Measurements from ENCODE around the gene TRAPPC5. TPM values are rescaled to one million over a fixed set of nuclear protein-coding genes. Genes with fewer than 3 reads are reported as not detected.

The TRAPPC5 gene
- total RNA-seq, 2 experiments from 2014 or later, result 41.3 to 43.4 TPM

DNA sequence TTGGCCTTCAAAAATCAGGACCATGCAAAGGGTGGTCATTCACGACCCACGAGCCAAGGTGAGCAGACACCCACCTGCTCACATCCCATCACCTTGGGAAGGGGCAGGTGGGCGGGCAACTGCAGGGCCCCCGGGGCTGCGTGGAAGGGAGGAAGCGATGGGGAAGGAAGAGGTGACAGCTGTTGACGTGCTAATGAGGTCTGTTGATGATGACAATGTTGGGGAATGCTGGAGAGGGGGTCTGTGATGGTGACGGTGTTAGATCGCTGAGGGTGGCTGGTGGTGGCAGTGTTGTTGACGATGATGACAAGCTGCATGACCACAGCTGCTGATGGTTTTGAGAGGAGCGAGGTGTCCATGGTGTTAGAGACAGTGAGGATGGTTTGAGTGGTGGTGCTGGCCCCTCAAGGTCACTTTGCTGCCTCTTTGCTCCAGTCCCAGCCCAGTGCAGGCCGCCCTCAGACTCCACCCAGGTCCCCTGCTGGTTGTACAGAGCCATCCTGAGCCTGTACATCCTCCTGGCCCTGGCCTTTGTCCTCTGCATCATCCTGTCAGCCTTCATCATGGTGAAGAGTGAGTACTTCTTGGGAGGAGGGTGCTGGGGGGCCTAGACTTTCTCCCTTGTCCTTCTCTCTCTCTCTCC is 2.8 kb upstream of the TRAPPC5 start:
- no peak overlapping the region for H3K4me3 Mint-ChIP-seq
- Histone ChIP-seq H3K36me3 (ENCODE audit: insufficient read depth, low read length) (peaks cover 4% of the 10 kb centered on the region), H3K27me3 (ENCODE audit: control insufficient read depth in 1 of 2, insufficient read depth in 2 of 2, low read length in 2 of 2) (peaks cover 12 to 15% of the 10 kb centered on the region in 2 experiments), H3K4me1 (ENCODE audit: insufficient read depth, low read length) (peaks cover 63% of the 10 kb centered on the region), H3K27ac (ENCODE audit: low read depth in 1 of 2, low read length in 2 of 2) (no peak overlapping the region), H3K9me3 (ENCODE audit: control insufficient read depth in 1 of 2, insufficient read depth in 1 of 2, low read length in 2 of 2) (no peaks in the 10 kb centered on the region), H3K4me3 (ENCODE audit: low read length) (no peak overlapping the region)
- intact Hi-C loops (cut with DNase I, micrococcal nuclease), result no loop called here
- peaks cover 51% of the 10 kb centered on the region for H3K27me3 Mint-ChIP-seq
- H3K9me3 Mint-ChIP-seq, result no peaks in the 10 kb centered on the region
- CTCF ChIA-PET, result interaction anchor here (0.9 to 1.5 kb wide), 2 partner anchors 25 to 121 kb away, joined by 4 read pairs; no protein-coding TSS in a partner anchor
- TF ChIP-seq, protein P1, sequence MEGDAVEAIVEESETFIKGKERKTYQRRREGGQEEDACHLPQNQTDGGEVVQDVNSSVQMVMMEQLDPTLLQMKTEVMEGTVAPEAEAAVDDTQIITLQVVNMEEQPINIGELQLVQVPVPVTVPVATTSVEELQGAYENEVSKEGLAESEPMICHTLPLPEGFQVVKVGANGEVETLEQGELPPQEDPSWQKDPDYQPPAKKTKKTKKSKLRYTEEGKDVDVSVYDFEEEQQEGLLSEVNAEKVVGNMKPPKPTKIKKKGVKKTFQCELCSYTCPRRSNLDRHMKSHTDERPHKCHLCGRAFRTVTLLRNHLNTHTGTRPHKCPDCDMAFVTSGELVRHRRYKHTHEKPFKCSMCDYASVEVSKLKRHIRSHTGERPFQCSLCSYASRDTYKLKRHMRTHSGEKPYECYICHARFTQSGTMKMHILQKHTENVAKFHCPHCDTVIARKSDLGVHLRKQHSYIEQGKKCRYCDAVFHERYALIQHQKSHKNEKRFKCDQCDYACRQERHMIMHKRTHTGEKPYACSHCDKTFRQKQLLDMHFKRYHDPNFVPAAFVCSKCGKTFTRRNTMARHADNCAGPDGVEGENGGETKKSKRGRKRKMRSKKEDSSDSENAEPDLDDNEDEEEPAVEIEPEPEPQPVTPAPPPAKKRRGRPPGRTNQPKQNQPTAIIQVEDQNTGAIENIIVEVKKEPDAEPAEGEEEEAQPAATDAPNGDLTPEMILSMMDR (IDR thresholded peaks at IDR 0.05), result no peak
- ATAC-seq (ENCODE audit: poor library complexity) (no peak), DNase-seq (peak in 1 of 14 experiments; percentile 38)
- peaks cover 15% of the 10 kb centered on the region for H3K36me3 Mint-ChIP-seq (ENCODE audit: low read depth)
- POLR2A ChIA-PET, result no interaction called here
- H3K27ac Mint-ChIP-seq, result no peak overlapping the region
- H3K4me1 Mint-ChIP-seq (ENCODE audit: low read depth), result peaks cover 54% of the 10 kb centered on the region

DNA sequence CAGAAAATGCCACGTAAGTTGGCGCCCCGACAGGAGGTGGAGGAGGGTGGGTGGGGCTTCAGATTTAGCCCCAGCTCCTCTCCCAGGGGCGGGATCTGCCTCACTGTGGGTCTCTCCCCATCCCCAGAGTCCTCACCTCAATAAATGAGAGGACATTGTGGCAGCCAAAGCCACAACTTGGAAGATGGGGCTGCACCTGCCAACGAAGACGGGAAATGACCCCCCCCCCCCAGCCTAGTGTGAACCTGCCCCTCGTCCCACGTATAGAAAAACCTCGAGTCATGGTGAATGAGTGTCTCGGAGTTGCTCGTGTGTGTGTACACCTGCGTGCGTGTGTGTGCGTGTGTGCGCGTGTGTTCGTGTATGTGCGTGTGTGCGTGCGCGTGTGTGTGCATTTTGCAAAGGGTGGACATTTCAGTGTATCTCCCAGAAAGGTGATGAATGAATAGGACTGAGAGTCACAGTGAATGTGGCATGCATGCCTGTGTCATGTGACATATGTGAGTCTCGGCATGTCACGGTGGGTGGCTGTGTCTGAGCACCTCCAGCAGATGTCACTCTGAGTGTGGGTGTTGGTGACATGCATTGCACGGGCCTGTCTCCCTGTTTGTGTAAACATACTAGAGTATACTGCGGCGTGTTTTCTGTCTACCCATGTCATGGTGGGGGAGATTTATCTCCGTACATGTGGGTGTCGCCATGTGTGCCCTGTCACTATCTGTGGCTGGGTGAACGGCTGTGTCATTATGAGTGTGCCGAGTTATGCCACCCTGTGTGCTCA is 1.5 kb upstream of the TRAPPC5 start:
- POLR2A ChIA-PET, result no interaction called here
- H3K36me3 ChIP-seq (ENCODE audit: insufficient read depth, low read length), result peaks cover 16% of the 10 kb centered on the region
- intact Hi-C loops (cut with DNase I, micrococcal nuclease), result loop anchor here (1.0 kb wide), 1 partner anchor 120 kb away; no protein-coding TSS in a partner anchor
- H3K4me3 ChIP-seq (ENCODE audit: low read length), result no peak overlapping the region
- peak; percentile 52 to 90 (median 68) for DNase-seq
- Mint-ChIP-seq H3K27me3 (peaks cover 37% of the 10 kb centered on the region), H3K36me3 (ENCODE audit: low read depth) (peaks cover 16% of the 10 kb centered on the region), H3K4me1 (ENCODE audit: low read depth) (peaks cover 51% of the 10 kb centered on the region), H3K4me3 (peak overlapping the region; percentile 90), H3K27ac (peak overlapping the region; percentile 78), H3K9me3 (no peaks in the 10 kb centered on the region)
- ATAC-seq (ENCODE audit: poor library complexity), result peak; percentile 79
- no peak overlapping the region for H3K27ac ChIP-seq (ENCODE audit: low read depth in 1 of 2, low read length in 2 of 2)
- TF ChIP-seq, protein P1 (IDR thresholded peaks at IDR 0.05), result peak; percentile 67
- H3K4me1 ChIP-seq (ENCODE audit: insufficient read depth, low read length), result peaks cover 62% of the 10 kb centered on the region
- no peaks in the 10 kb centered on the region for H3K9me3 ChIP-seq (ENCODE audit: control insufficient read depth in 1 of 2, insufficient read depth in 1 of 2, low read length in 2 of 2)
- CTCF ChIA-PET, result interaction anchor here (0.8 to 0.9 kb wide), 2 partner anchors 111 to 120 kb away, joined by 4 read pairs; no protein-coding TSS in a partner anchor
- H3K27me3 ChIP-seq (ENCODE audit: control insufficient read depth in 1 of 2, insufficient read depth in 2 of 2, low read length in 2 of 2), result peaks cover 12 to 14% of the 10 kb centered on the region in 2 experiments

DNA sequence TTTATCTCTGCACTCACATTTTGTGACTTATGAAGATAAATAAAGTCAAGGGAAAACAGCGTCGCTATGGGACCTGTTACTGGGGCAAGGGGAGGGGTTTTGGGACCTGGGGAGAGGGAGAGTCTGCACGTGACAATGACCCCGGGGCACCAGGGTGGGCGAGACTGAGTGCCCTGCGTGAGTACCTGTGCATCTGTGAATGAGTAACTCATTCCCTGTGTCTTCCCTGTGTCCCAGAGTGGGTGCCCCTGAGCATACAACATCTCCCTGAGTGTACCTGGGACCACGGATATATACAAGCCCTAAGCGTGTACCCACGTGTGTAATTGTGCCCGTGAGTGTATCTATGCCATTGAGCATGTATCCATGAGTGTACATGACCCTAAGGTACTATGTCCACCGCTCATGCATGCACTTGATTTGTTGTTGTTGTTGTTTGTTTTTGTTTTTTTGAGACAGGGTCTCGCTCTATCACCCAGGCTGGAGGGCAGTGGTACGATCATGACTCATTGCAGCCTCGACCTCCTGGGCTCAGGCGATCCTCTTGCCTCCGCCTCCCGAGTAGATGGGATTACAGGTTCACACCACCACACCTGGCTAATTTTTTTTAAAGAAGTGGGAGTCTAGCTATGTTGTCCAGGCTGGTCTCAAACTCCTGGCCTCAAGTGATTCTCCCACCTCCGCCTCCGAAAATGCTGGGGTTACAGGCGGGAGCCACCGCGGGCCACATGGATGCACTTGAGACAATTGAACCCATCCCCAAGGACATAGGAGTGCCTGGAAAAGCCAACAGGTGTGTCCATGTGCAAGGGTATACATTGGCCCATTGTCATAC is 645 bp upstream of the TRAPPC5 start:
- no peak for ATAC-seq (ENCODE audit: poor library complexity)
- TF ChIP-seq, protein P1 (IDR thresholded peaks at IDR 0.05), result no peak
- H3K27me3 Mint-ChIP-seq, result peaks cover 31% of the 10 kb centered on the region
- peaks cover 16% of the 10 kb centered on the region for H3K36me3 Mint-ChIP-seq (ENCODE audit: low read depth)
- Histone ChIP-seq H3K27ac (ENCODE audit: low read depth in 1 of 2, low read length in 2 of 2) (no peak overlapping the region), H3K27me3 (ENCODE audit: control insufficient read depth in 1 of 2, insufficient read depth in 2 of 2, low read length in 2 of 2) (peaks cover 12% of the 10 kb centered on the region in 2 experiments), H3K9me3 (ENCODE audit: control insufficient read depth in 1 of 2, insufficient read depth in 1 of 2, low read length in 2 of 2) (no peaks in the 10 kb centered on the region), H3K4me1 (ENCODE audit: insufficient read depth, low read length) (peaks cover 58% of the 10 kb centered on the region), H3K4me3 (ENCODE audit: low read length) (peak overlapping the region; percentile 100), H3K36me3 (ENCODE audit: insufficient read depth, low read length) (peaks cover 16% of the 10 kb centered on the region)
- intact Hi-C loops (cut with DNase I, micrococcal nuclease), result loop anchor here (1.0 to 10.0 kb wide), 7 partner anchors 27 to 578 kb away; partner anchors contain the start of genes PET100 (in 1 of the 2) and XAB2 (in 1 of the 2)
- peak in 1 of 14 experiments; percentile 4 for DNase-seq
- no peaks in the 10 kb centered on the region for H3K9me3 Mint-ChIP-seq
- peaks cover 45% of the 10 kb centered on the region for H3K4me1 Mint-ChIP-seq (ENCODE audit: low read depth)
- H3K27ac Mint-ChIP-seq, result peak overlapping the region; percentile 78
- ChIA-PET POLR2A (interaction anchor here (0.9 to 2.2 kb wide), 11 partner anchors 11 to 641 kb away, joined by 3 to 29 read pairs (median 4); partner anchors contain the start of genes ARHGEF18, NDUFA7, PET100 and RETN), CTCF (interaction anchor here (0.7 to 3.1 kb wide), 18 partner anchors 9 to 661 kb away, joined by 3 to 39 read pairs (median 7); partner anchors contain the start of genes MAP2K7, PET100, RETN and STXBP2)
- H3K4me3 Mint-ChIP-seq, result peak overlapping the region; percentile 90
